Tibial nerve (tissue), 3 donors: ENCODE data around the gene TSSC4.

Source experiments
- CTCF ChIP-seq, 5 experiments: fragments of 200-600 bp in 3 of 5; fragments of 450-650 bp in 2 of 5; sonication (generic) in 3 of 5; IDR thresholded peaks; one replicate each; pipeline ENCODE4 v1.5.1; 2016 to 2019; ENCODE audit warnings: antibody characterized with exemption in 5 of 5, mild to moderate bottlenecking in 3 of 5, moderate library complexity in 2 of 5
- POLR2A ChIP-seq, 2 donors: fragments of 450-650 bp; IDR thresholded peaks; one replicate each; pipeline ENCODE4 v1.6.1; 2017; ENCODE audit warnings: antibody characterized with exemption in 2 of 2, mild to moderate bottlenecking in 2 of 2, moderate library complexity in 2 of 2

GRCh38 chr11:2421226-2421994 is 20.9 kb downstream of the TSSC4 start:
- TF ChIP-seq CTCF (IDR thresholded peaks at IDR 0.05) (no peak), POLR2A (IDR thresholded peaks at IDR 0.05) (no peak)
